Mesenchymal stem cell (in vitro differentiated cells and primary cell): ENCODE data around the gene ANKS1B.

Source experiments
- DNase-seq: peaks from one replicate; pipeline ENCODE4 v3.0.0-alpha.2; 2013
- H2AFZ ChIP-seq: one replicate; pipeline ENCODE4 v1.6.1; 2013; ENCODE audit warnings: low read depth, mild to moderate bottlenecking, control low read depth, inconsistent platforms, low read length, moderate library complexity
- H2AK5ac ChIP-seq: 2 replicates; pipeline ENCODE4 v1.6.1; 2013; ENCODE audit warnings: low read length, moderate library complexity, mild to moderate bottlenecking, inconsistent platforms; ENCODE audit not compliant: severe bottlenecking
- H2BK120ac ChIP-seq: one replicate; pipeline ENCODE4 v1.6.1; 2013; ENCODE audit warnings: low read depth, mild to moderate bottlenecking, inconsistent platforms, low read length, moderate library complexity
- H2BK12ac ChIP-seq, 2 experiments: one replicate each; pipeline ENCODE4 v1.6.1; 2013; ENCODE audit warnings: inconsistent platforms in 2 of 2, low read length in 2 of 2, mild to moderate bottlenecking in 2 of 2, moderate library complexity in 2 of 2, control low read depth in 1 of 2
- H2BK15ac ChIP-seq: one replicate; pipeline ENCODE4 v1.6.1; 2013; ENCODE audit warnings: mild to moderate bottlenecking, low read depth, inconsistent platforms; ENCODE audit not compliant: poor library complexity, severe bottlenecking
- H2BK5ac ChIP-seq: 2 replicates; pipeline ENCODE4 v1.6.1; 2013; ENCODE audit warnings: low read depth, mild to moderate bottlenecking, low read length, control low read depth, inconsistent platforms; ENCODE audit not compliant: poor library complexity, severe bottlenecking
- H3K14ac ChIP-seq, 2 experiments: one replicate each; pipeline ENCODE4 v1.6.1; 2013; ENCODE audit warnings: inconsistent platforms in 2 of 2, low read length in 2 of 2, control low read depth in 1 of 2, mild to moderate bottlenecking in 1 of 2, moderate library complexity in 1 of 2
- H3K18ac ChIP-seq, 2 experiments: one replicate each; pipeline ENCODE4 v1.6.1; 2013; ENCODE audit warnings: inconsistent platforms in 2 of 2, low read length in 2 of 2, control low read depth in 1 of 2, low read depth in 1 of 2, mild to moderate bottlenecking in 1 of 2
- H3K23ac ChIP-seq, 2 experiments: one replicate each; pipeline ENCODE4 v1.6.1; 2013; ENCODE audit warnings: inconsistent platforms in 2 of 2, low read length in 2 of 2, mild to moderate bottlenecking in 2 of 2, moderate library complexity in 2 of 2, control low read depth in 1 of 2
- H3K27ac ChIP-seq: 2 replicates; pipeline ENCODE4 v1.5.1; 2013; ENCODE audit warnings: mild to moderate bottlenecking, moderate library complexity, low read length, control low read depth, inconsistent platforms; ENCODE audit not compliant: poor library complexity, severe bottlenecking
- H3K27me3 ChIP-seq, 2 experiments: 2 replicates each; pipeline versions ENCODE4 v1.6.1 to v1.7.0; 2013; ENCODE audit warnings: low read length in 2 of 2, mild to moderate bottlenecking in 2 of 2, moderate library complexity in 2 of 2, control low read depth in 1 of 2, inconsistent platforms in 1 of 2; ENCODE audit not compliant: control insufficient read depth in 1 of 2, insufficient read depth in 1 of 2
- H3K36me3 ChIP-seq, 2 experiments: 2 replicates each; pipeline versions ENCODE4 v1.6.1 to v1.7.0; 2013; ENCODE audit warnings: low read length in 2 of 2, control low read depth in 1 of 2, inconsistent platforms in 1 of 2, low read depth in 1 of 2, mild to moderate bottlenecking in 1 of 2; ENCODE audit not compliant: insufficient read depth in 2 of 2, control insufficient read depth in 1 of 2
- H3K4ac ChIP-seq, 2 experiments: one replicate each; pipeline ENCODE4 v1.6.1; 2013; ENCODE audit warnings: inconsistent platforms in 2 of 2, low read length in 2 of 2, mild to moderate bottlenecking in 2 of 2, moderate library complexity in 2 of 2, control low read depth in 1 of 2, low read depth in 1 of 2
- H3K4me1 ChIP-seq: 2 replicates; pipeline ENCODE4 v1.6.1; 2013; ENCODE audit warnings: low read depth, low read length, control low read depth; ENCODE audit not compliant: control insufficient read depth, insufficient read depth
- H3K4me2 ChIP-seq: 2 replicates; pipeline ENCODE4 v1.6.1; 2013; ENCODE audit warnings: low read length, mild to moderate bottlenecking, inconsistent platforms; ENCODE audit not compliant: poor library complexity, severe bottlenecking
- H3K4me3 ChIP-seq, 2 experiments: 2 replicates each; pipeline versions ENCODE4 v1.5.1 to v1.7.0; 2013; ENCODE audit warnings: low read length in 2 of 2, mild to moderate bottlenecking in 2 of 2, control low read depth in 1 of 2, low read depth in 1 of 2; ENCODE audit not compliant: insufficient read depth in 1 of 2
- H3K79me1 ChIP-seq: replicated peaks from 2 replicates; pipeline ENCODE4 v1.6.1; 2013; ENCODE audit warnings: mild to moderate bottlenecking, control low read depth, low read length, inconsistent platforms; ENCODE audit not compliant: poor library complexity, severe bottlenecking
- H3K9ac ChIP-seq: 2 replicates; pipeline ENCODE4 v1.7.0; 2013; ENCODE audit warnings: mild to moderate bottlenecking, low read length, moderate library complexity
- H3K9me3 ChIP-seq: 2 replicates; pipeline ENCODE4 v1.7.0; 2013; ENCODE audit warnings: mild to moderate bottlenecking, low read length; ENCODE audit not compliant: control insufficient read depth
- H4K8ac ChIP-seq: one replicate; pipeline ENCODE4 v1.6.1; 2013; ENCODE audit warnings: inconsistent platforms, mild to moderate bottlenecking, low read length, moderate library complexity
- H4K91ac ChIP-seq: one replicate; pipeline ENCODE4 v1.6.1; 2013; ENCODE audit warnings: mild to moderate bottlenecking, low read length, inconsistent platforms
- WGBS: methylation state at CpG from one replicate; pipeline ENCODE4 v1.1.7; 2013; ENCODE audit warnings: mixed read lengths; 5-methylcytosine and 5-hydroxymethylcytosine counted together

The ANKS1B gene

GRCh38 chr12:99978152-99978551 lies 6.6 kb downstream of the ANKS1B start:
- H3K4me2 ChIP-seq = no peak overlapping the region
- no peak overlapping the region for H2BK5ac ChIP-seq
- H2BK12ac ChIP-seq = no peak overlapping the region
- no peak overlapping the region for H3K4me3 ChIP-seq
- DNase-seq = no peak
- no peak overlapping the region for H3K14ac ChIP-seq
- no peaks in the 10 kb centered on the region for H3K4me1 ChIP-seq
- H3K9ac ChIP-seq = no peak overlapping the region
- H3K36me3 ChIP-seq = no peaks in the 10 kb centered on the region
- H3K4ac ChIP-seq = no peak overlapping the region
- H2AFZ ChIP-seq = no peak overlapping the region
- no peak overlapping the region for H3K27ac ChIP-seq
- no peak overlapping the region for H4K8ac ChIP-seq
- no peak overlapping the region for H2BK120ac ChIP-seq
- no peak overlapping the region for H4K91ac ChIP-seq
- no peak overlapping the region for H3K23ac ChIP-seq
- H2BK15ac ChIP-seq = no peak overlapping the region
- no peaks in the 10 kb centered on the region for H3K9me3 ChIP-seq
- H2AK5ac ChIP-seq = no peak overlapping the region
- WGBS = 72% methylated on average over 1 of the region's 1 CpG
- H3K79me1 ChIP-seq = no peaks in the 10 kb centered on the region
- no peak overlapping the region for H3K18ac ChIP-seq
- H3K27me3 ChIP-seq = peaks cover 0 to 3% of the 10 kb centered on the region in 2 experiments

GRCh38 chr12:99977550-99977949 lies 7.2 kb downstream of the ANKS1B start:
- Histone ChIP-seq H3K36me3 (no peaks in the 10 kb centered on the region), H3K9me3 (no peaks in the 10 kb centered on the region), H3K18ac (no peak overlapping the region), H4K8ac (no peak overlapping the region), H3K4me2 (no peak overlapping the region), H3K23ac (no peak overlapping the region), H3K27me3 (peaks cover 0 to 3% of the 10 kb centered on the region in 2 experiments), H4K91ac (no peak overlapping the region), H3K4ac (no peak overlapping the region), H3K27ac (no peak overlapping the region), H2BK120ac (no peak overlapping the region), H3K9ac (no peak overlapping the region), H2AFZ (no peak overlapping the region), H2BK12ac (no peak overlapping the region), H3K4me3 (no peak overlapping the region), H3K4me1 (no peaks in the 10 kb centered on the region), H2BK15ac (no peak overlapping the region), H2AK5ac (no peak overlapping the region), H3K79me1 (no peaks in the 10 kb centered on the region), H2BK5ac (no peak overlapping the region), H3K14ac (no peak overlapping the region)
- WGBS = 100% methylated on average over 2 of the region's 4 CpGs
- no peak for DNase-seq

- no peak overlapping the region for H3K23ac ChIP-seq
- no peak overlapping the region for H2BK12ac ChIP-seq
- no peaks in the 10 kb centered on the region for H3K79me1 ChIP-seq
- no peak overlapping the region for H3K18ac ChIP-seq
- no peaks in the 10 kb centered on the region for H3K9me3 ChIP-seq
- no peak overlapping the region for H2BK15ac ChIP-seq
- H3K36me3 ChIP-seq = no peaks in the 10 kb centered on the region
- H3K4ac ChIP-seq = no peak overlapping the region
- no peak overlapping the region for H2BK120ac ChIP-seq
- H3K27ac ChIP-seq = no peak overlapping the region
- no peak overlapping the region for H4K8ac ChIP-seq
- no peak for DNase-seq
- H3K14ac ChIP-seq = no peak overlapping the region
- no peak overlapping the region for H2BK5ac ChIP-seq
- no peak overlapping the region for H3K4me3 ChIP-seq
- no peak overlapping the region for H3K9ac ChIP-seq
- no peak overlapping the region for H3K4me2 ChIP-seq
- no peak overlapping the region for H2AK5ac ChIP-seq
- H3K27me3 ChIP-seq = peaks cover 0 to 3% of the 10 kb centered on the region in 2 experiments
- no peak overlapping the region for H2AFZ ChIP-seq
- H3K4me1 ChIP-seq = no peaks in the 10 kb centered on the region
- no peak overlapping the region for H4K91ac ChIP-seq
Observed at GRCh38 chr12:99976762-99977161, 8.0 kb downstream of the ANKS1B start.

GRCh38 chr12:99975321-99975720 lies 9.4 kb downstream of the ANKS1B start:
- no CpG with 5 or more reads among the region's 2 CpGs for WGBS
- DNase-seq = no peak
- H3K18ac ChIP-seq = no peak overlapping the region

More at GRCh38 chr12:99975321-99975720, 9.4 kb downstream of the ANKS1B start:
- Histone ChIP-seq H2AK5ac (no peak overlapping the region), H4K8ac (no peak overlapping the region), H3K4ac (no peak overlapping the region), H3K27ac (no peak overlapping the region), H3K4me2 (no peak overlapping the region), H3K4me3 (no peak overlapping the region), H3K4me1 (no peaks in the 10 kb centered on the region), H3K23ac (no peak overlapping the region), H2BK5ac (no peak overlapping the region), H3K9me3 (no peaks in the 10 kb centered on the region), H3K79me1 (no peaks in the 10 kb centered on the region), H2AFZ (no peak overlapping the region), H3K14ac (no peak overlapping the region), H3K9ac (no peak overlapping the region), H3K27me3 (peaks cover 0 to 3% of the 10 kb centered on the region in 2 experiments), H2BK15ac (no peak overlapping the region), H4K91ac (no peak overlapping the region), H2BK120ac (no peak overlapping the region), H2BK12ac (no peak overlapping the region), H3K36me3 (no peaks in the 10 kb centered on the region)
